CD8-positive, alpha-beta memory T cell (primary cell): ENCODE measurements around the gene PHKB. TPM values are rescaled to one million over a fixed set of nuclear protein-coding genes. Genes with fewer than 3 reads are reported as not detected.
A peak's percentile ranks its signal among the peaks of the same experiment; 100 is the strongest.

Experiments used
- CTCF ChIA-PET: fragments of 350-600 bp; sonication (Branson Sonifier 250); formaldehyde crosslinking; loops from one replicate; lab custom pipeline; 2021; ENCODE audit warnings: antibody characterized with exemption; lab: Charles Lee
- POLR2A ChIA-PET: fragments of 350-600 bp; sonication (Branson Sonifier 250); formaldehyde crosslinking; loops from one replicate; lab custom pipeline; 2021; ENCODE audit warnings: antibody characterized with exemption; lab: Charles Lee
- DNase-seq, 5 donors: peaks; one replicate each; pipeline versions ENCODE4 v3.0.0 to v3.0.0-alpha.2; 2020 to 2022; ENCODE audit warnings: mixed read lengths in 1 of 5
- H3K27ac ChIP-seq: one replicate; pipeline ENCODE4 v1.7.0; 2013; ENCODE audit warnings: low read depth, mild to moderate bottlenecking, low read length, moderate library complexity
- H3K27me3 ChIP-seq: 2 replicates; pipeline ENCODE4 v1.7.0; 2013; ENCODE audit warnings: low read length, mild to moderate bottlenecking; ENCODE audit not compliant: insufficient read depth, poor library complexity, severe bottlenecking
- H3K36me3 ChIP-seq: 2 replicates; pipeline ENCODE4 v1.7.0; 2013; ENCODE audit warnings: mild to moderate bottlenecking, low read length, moderate library complexity; ENCODE audit not compliant: insufficient read depth
- H3K4me1 ChIP-seq: 2 replicates; pipeline ENCODE4 v1.7.0; 2013; ENCODE audit warnings: mild to moderate bottlenecking, low read length, moderate library complexity; ENCODE audit not compliant: insufficient read depth
- H3K4me3 ChIP-seq: 2 replicates; pipeline ENCODE4 v1.7.0; 2013; ENCODE audit warnings: mild to moderate bottlenecking, low read length
- H3K9me3 ChIP-seq: 2 replicates; pipeline ENCODE4 v1.7.0; 2013; ENCODE audit warnings: mild to moderate bottlenecking, low read length
- H3K27ac Mint-ChIP-seq, 8 donors: one replicate each; pipeline ENCODE4 v1.8.0; 2020 to 2021; ENCODE audit warnings: mixed read lengths in 8 of 8, mild to moderate bottlenecking in 6 of 8, inconsistent platforms in 3 of 8, moderate library complexity in 3 of 8
- H3K27me3 Mint-ChIP-seq, 2 donors: one replicate each; pipeline ENCODE4 v1.8.0; 2020 to 2021; ENCODE audit warnings: mixed read lengths in 2 of 2, mild to moderate bottlenecking in 1 of 2, moderate library complexity in 1 of 2
- H3K36me3 Mint-ChIP-seq, 3 donors: one replicate each; pipeline ENCODE4 v1.8.0; 2020 to 2021; ENCODE audit warnings: mixed read lengths in 3 of 3, inconsistent platforms in 1 of 3, mild to moderate bottlenecking in 1 of 3
- H3K4me1 Mint-ChIP-seq, 3 donors: one replicate each; pipeline ENCODE4 v1.8.0; 2020 to 2021; ENCODE audit warnings: mixed read lengths in 3 of 3, inconsistent platforms in 1 of 3, mild to moderate bottlenecking in 1 of 3
- H3K4me3 Mint-ChIP-seq, 7 donors: one replicate each; pipeline ENCODE4 v1.8.0; 2020 to 2021; ENCODE audit warnings: mixed read lengths in 7 of 7, mild to moderate bottlenecking in 6 of 7, moderate library complexity in 4 of 7, inconsistent platforms in 2 of 7
- H3K9me3 Mint-ChIP-seq, 5 donors: one replicate each; pipeline ENCODE4 v1.8.0; 2020 to 2022; ENCODE audit warnings: mixed read lengths in 5 of 5, mild to moderate bottlenecking in 3 of 5, moderate library complexity in 2 of 5, inconsistent platforms in 1 of 5
- polyA plus RNA-seq: library from polyadenylated mRNA; unstranded; fragments of 300-500 nt; fragmentation: Illumina TruSeq; gene quantifications from one replicate; pipeline ENCODE4 v1.2.3, GENCODE V29; 2021
- total RNA-seq, 2 experiments: library from RNA; stranded (reverse); gene quantifications; one replicate each; pipeline ENCODE4 v1.2.3, GENCODE V29; 2021

The PHKB gene
- total and polyA plus RNA-seq, 3 experiments from 2014 or later: 23.0 to 29.2 (median 25.4) TPM

DNA sequence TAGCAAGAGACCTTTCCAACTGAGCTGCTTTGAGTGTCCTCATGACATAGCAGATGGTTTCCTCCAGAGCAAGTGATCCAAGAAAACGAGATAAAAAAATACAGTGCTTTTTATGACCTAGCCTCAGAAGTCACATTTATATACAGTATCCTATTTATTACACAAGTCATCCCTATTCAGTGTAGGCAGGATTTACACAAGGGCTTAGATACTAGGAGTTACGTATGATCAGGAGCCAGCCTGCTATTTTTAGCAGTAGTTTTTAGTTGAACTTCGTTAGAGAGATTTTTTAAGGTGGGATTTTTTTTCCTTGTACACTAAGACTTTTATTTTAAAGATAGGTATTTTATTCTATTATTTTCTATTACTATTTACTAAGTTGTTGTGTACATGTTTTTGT lies 58.4 kb downstream of the PHKB start:
- Histone ChIP-seq H3K36me3 (peaks cover 3% of the 10 kb centered on the region), H3K27ac (no peak overlapping the region), H3K27me3 (no peaks in the 10 kb centered on the region), H3K9me3 (no peaks in the 10 kb centered on the region), H3K4me3 (no peak overlapping the region), H3K4me1 (no peaks in the 10 kb centered on the region)
- POLR2A ChIA-PET: interaction anchor here (1.0 kb wide), 1 partner anchor 50 kb away, joined by 3 read pairs; no protein-coding TSS in a partner anchor
- Mint-ChIP-seq H3K36me3 (peaks cover 4 to 71% (median 19%) of the 10 kb centered on the region in 3 donors), H3K9me3 (peaks cover 0 to 5% (median 0%) of the 10 kb centered on the region in 5 donors), H3K4me1 (peaks cover 16 to 23% (median 17%) of the 10 kb centered on the region in 3 donors), H3K27ac (peak overlapping the region in 2 of 8 donors; percentile 15 to 44), H3K27me3 (no peaks in the 10 kb centered on the region), H3K4me3 (no peak overlapping the region)
- no peak for DNase-seq
- CTCF ChIA-PET: no interaction called here

GRCh38 chr16:47519996-47520679 lies 59.0 kb downstream of the PHKB start:
- DNase-seq: no peak
- Histone ChIP-seq H3K4me3 (no peak overlapping the region), H3K9me3 (no peaks in the 10 kb centered on the region), H3K27me3 (no peaks in the 10 kb centered on the region), H3K36me3 (peaks cover 3% of the 10 kb centered on the region), H3K27ac (no peak overlapping the region), H3K4me1 (no peaks in the 10 kb centered on the region)
- no peaks in the 10 kb centered on the region for H3K27me3 Mint-ChIP-seq
- peaks cover 0 to 5% (median 0%) of the 10 kb centered on the region in 5 donors for H3K9me3 Mint-ChIP-seq
- ChIA-PET POLR2A (no interaction called here), CTCF (no interaction called here)
- peak overlapping the region in 1 of 8 donors; percentile 50 for H3K27ac Mint-ChIP-seq
- H3K4me1 Mint-ChIP-seq: peaks cover 16 to 23% (median 17%) of the 10 kb centered on the region in 3 donors
- H3K4me3 Mint-ChIP-seq: no peak overlapping the region
- peaks cover 4 to 67% (median 17%) of the 10 kb centered on the region in 3 donors for H3K36me3 Mint-ChIP-seq

- H3K4me3 Mint-ChIP-seq: peak overlapping the region in 2 of 7 donors; percentile 7 to 52
- no peak for DNase-seq
- Histone ChIP-seq H3K4me3 (no peak overlapping the region), H3K27me3 (no peaks in the 10 kb centered on the region), H3K4me1 (no peaks in the 10 kb centered on the region), H3K27ac (no peak overlapping the region), H3K36me3 (no peaks in the 10 kb centered on the region), H3K9me3 (no peaks in the 10 kb centered on the region)
- POLR2A ChIA-PET: no interaction called here
- peaks cover 16 to 23% (median 17%) of the 10 kb centered on the region in 3 donors for H3K4me1 Mint-ChIP-seq
- CTCF ChIA-PET: no interaction called here
- H3K27me3 Mint-ChIP-seq: no peaks in the 10 kb centered on the region
- H3K9me3 Mint-ChIP-seq: peaks cover 0 to 5% (median 0%) of the 10 kb centered on the region in 5 donors
- H3K36me3 Mint-ChIP-seq: peaks cover 8 to 53% (median 16%) of the 10 kb centered on the region in 3 donors
- peak overlapping the region in 4 of 8 donors; percentile 7 to 76 (median 58) for H3K27ac Mint-ChIP-seq
These were observed 62.3 kb downstream of the PHKB start for GRCh38 chr16:47523342-47524006.

GRCh38 chr16:47524007-47524405 lies 62.9 kb downstream of the PHKB start:
- H3K9me3 Mint-ChIP-seq: peaks cover 0 to 5% (median 0%) of the 10 kb centered on the region in 5 donors
- CTCF ChIA-PET: no interaction called here
- peaks cover 8 to 55% (median 16%) of the 10 kb centered on the region in 3 donors for H3K36me3 Mint-ChIP-seq
- H3K9me3 ChIP-seq: no peaks in the 10 kb centered on the region
- peaks cover 16 to 23% (median 17%) of the 10 kb centered on the region in 3 donors for H3K4me1 Mint-ChIP-seq
- POLR2A ChIA-PET: no interaction called here
- no peaks in the 10 kb centered on the region for H3K27me3 ChIP-seq
- peak overlapping the region in 1 of 8 donors; percentile 76 for H3K27ac Mint-ChIP-seq
- H3K4me3 ChIP-seq: no peak overlapping the region
- H3K27ac ChIP-seq: no peak overlapping the region
- H3K36me3 ChIP-seq: no peaks in the 10 kb centered on the region
- DNase-seq: no peak
- H3K4me1 ChIP-seq: no peaks in the 10 kb centered on the region
- H3K27me3 Mint-ChIP-seq: no peaks in the 10 kb centered on the region
- H3K4me3 Mint-ChIP-seq: no peak overlapping the region

GRCh38 chr16:47528431-47528830 lies 67.3 kb downstream of the PHKB start:
- H3K9me3 Mint-ChIP-seq: no peaks in the 10 kb centered on the region
- peaks cover 7 to 8% (median 8%) of the 10 kb centered on the region in 3 donors for H3K4me1 Mint-ChIP-seq
- DNase-seq: no peak
- Histone ChIP-seq H3K4me3 (no peak overlapping the region), H3K4me1 (no peaks in the 10 kb centered on the region), H3K27me3 (no peaks in the 10 kb centered on the region), H3K9me3 (no peaks in the 10 kb centered on the region), H3K36me3 (no peaks in the 10 kb centered on the region), H3K27ac (no peak overlapping the region)
- H3K27me3 Mint-ChIP-seq: no peaks in the 10 kb centered on the region
- H3K4me3 Mint-ChIP-seq: no peak overlapping the region
- H3K27ac Mint-ChIP-seq: no peak overlapping the region
- CTCF ChIA-PET: no interaction called here
- H3K36me3 Mint-ChIP-seq: peaks cover 5 to 42% (median 12%) of the 10 kb centered on the region in 3 donors
- POLR2A ChIA-PET: no interaction called here

DNA sequence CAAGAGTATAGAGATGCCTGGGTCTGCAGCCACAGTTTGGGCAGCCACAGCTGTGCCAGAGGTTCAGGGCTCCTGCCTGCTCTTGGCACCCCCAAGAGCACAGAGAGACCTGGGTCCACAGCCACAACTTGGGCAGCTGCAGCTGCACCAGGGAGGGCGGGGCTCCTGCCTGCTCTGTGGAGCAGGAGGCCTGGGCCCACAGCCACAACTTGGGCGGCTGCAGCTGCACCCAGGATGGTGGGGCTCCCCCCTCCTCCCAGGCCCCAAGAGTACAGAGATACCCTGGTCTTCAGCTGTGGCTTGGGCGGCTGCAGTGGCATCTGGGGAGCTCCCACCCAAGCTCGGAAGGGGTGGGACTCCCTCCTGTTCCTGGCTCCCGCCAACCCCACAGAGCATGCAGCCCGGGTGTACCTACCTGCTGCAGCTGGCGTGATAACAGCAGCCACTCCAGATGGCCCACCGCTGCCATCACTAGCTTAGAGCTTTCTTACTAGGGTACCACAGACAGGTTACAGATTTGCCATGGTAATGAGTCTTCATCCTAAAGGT lies 72.7 kb downstream of the PHKB start:
- DNase-seq: no peak
- CTCF ChIA-PET: no interaction called here
- H3K36me3 ChIP-seq: no peaks in the 10 kb centered on the region

GRCh38 chr16:47538472-47538871 lies 77.3 kb downstream of the PHKB start:
- H3K36me3 Mint-ChIP-seq: peaks cover 22 to 68% (median 63%) of the 10 kb centered on the region in 3 donors
- H3K27ac ChIP-seq: no peak overlapping the region
- ChIA-PET CTCF (no interaction called here), POLR2A (no interaction called here)
- H3K27me3 ChIP-seq: no peaks in the 10 kb centered on the region
- no peak overlapping the region for H3K4me3 ChIP-seq
- H3K9me3 ChIP-seq: no peaks in the 10 kb centered on the region
- H3K9me3 Mint-ChIP-seq: peaks cover 16 to 46% (median 37%) of the 10 kb centered on the region in 5 donors
- no peaks in the 10 kb centered on the region for H3K27me3 Mint-ChIP-seq
- no peak overlapping the region for H3K4me3 Mint-ChIP-seq
- H3K36me3 ChIP-seq: no peaks in the 10 kb centered on the region
- H3K4me1 ChIP-seq: no peaks in the 10 kb centered on the region
- peak overlapping the region in 2 of 8 donors; percentile 51 to 68 for H3K27ac Mint-ChIP-seq
- H3K4me1 Mint-ChIP-seq: peaks cover 10 to 21% (median 13%) of the 10 kb centered on the region in 3 donors
- no peak for DNase-seq

More for the DNA sequence above, 72.7 kb downstream of the PHKB start:
- POLR2A ChIA-PET: no interaction called here
- H3K4me3 ChIP-seq: no peak overlapping the region
- H3K36me3 Mint-ChIP-seq: peaks cover 14 to 53% (median 34%) of the 10 kb centered on the region in 3 donors
- no peaks in the 10 kb centered on the region for H3K9me3 ChIP-seq
- H3K27ac Mint-ChIP-seq: no peak overlapping the region
- no peaks in the 10 kb centered on the region for H3K27me3 ChIP-seq
- peaks cover 0 to 9% (median 7%) of the 10 kb centered on the region in 5 donors for H3K9me3 Mint-ChIP-seq
- no peak overlapping the region for H3K4me3 Mint-ChIP-seq
- peaks cover 12 to 21% (median 13%) of the 10 kb centered on the region in 3 donors for H3K4me1 Mint-ChIP-seq
- no peaks in the 10 kb centered on the region for H3K4me1 ChIP-seq
- H3K27me3 Mint-ChIP-seq: no peaks in the 10 kb centered on the region
- no peak overlapping the region for H3K27ac ChIP-seq
